AG04450 (cell line): ENCODE measurements around the gene SLC35G6. TPM values are rescaled to one million over a fixed set of nuclear protein-coding genes. Genes with fewer than 3 reads are reported as not detected.

Source experiments
- CTCF ChIA-PET: fragments of 300-600, 350-600 bp; formaldehyde crosslinking; extraction: SDS; loops from one replicate; lab custom pipeline; 2022; ENCODE audit warnings: antibody characterized with exemption, inconsistent platforms; lab: Charles Lee
- POLR2A ChIA-PET: fragments of 350-600 bp; formaldehyde crosslinking; extraction: SDS; loops from one replicate; lab custom pipeline; 2021; ENCODE audit warnings: antibody characterized with exemption, inconsistent platforms; lab: Yijun Ruan, JAX
- DNase-seq: peaks from one replicate; pipeline ENCODE4 v3.0.0-alpha.2; 2011; ENCODE audit warnings: low read depth, low spot score
- H3K27ac ChIP-seq: one replicate; pipeline ENCODE4 v1.5.1; 2012; ENCODE audit warnings: low read depth, low read length, control low read depth
- H3K27me3 ChIP-seq: one replicate; pipeline ENCODE4 v1.6.0; 2012; ENCODE audit warnings: low read length; ENCODE audit not compliant: control insufficient read depth, insufficient read depth
- H3K4me3 ChIP-seq: 2 replicates; pipeline ENCODE4 v1.5.1; 2011; ENCODE audit warnings: mild to moderate bottlenecking, low read depth, low read length, control low read depth
- H3K9me3 ChIP-seq: 2 replicates; pipeline ENCODE4 v1.5.1; 2012; ENCODE audit warnings: low read length; ENCODE audit not compliant: control insufficient read depth, insufficient read depth
- polyA plus RNA-seq: library from polyadenylated mRNA; depleted of rRNA; stranded (reverse); fragments of >200 nt; gene quantifications from 2 replicates; pipeline ENCODE4 v1.2.3, GENCODE V29; 2011
- TF ChIP-seq, protein P1 (sequence below): IDR thresholded peaks from 2 replicates; pipeline ENCODE4 v1.5.1; 2011; ENCODE audit warnings: low read depth, low read length, control low read depth, inconsistent platforms

SLC35G6 gene
- polyA plus RNA-seq, 1 experiment, result not detected

DNA sequence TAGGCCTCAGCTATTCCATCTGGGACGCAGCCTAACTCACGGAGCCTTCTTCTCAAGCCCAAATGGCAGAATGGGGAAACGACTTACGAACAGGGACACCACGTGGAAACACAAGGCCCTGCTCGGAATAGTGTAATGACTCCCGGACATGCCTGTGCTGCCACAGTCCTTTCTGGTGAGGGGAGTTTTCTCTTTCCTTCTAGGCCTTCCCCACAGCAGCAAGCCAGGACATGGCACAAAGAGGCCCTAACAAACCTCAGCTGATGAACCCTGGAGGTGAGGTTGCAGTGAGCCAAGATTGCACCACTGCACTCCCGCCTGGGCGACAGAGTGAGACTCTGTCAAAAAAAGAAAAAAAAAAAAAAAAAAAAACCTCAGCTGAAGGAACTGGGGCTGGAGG is 17.2 kb upstream of the SLC35G6 start:
- Histone ChIP-seq H3K27ac (no peak overlapping the region), H3K9me3 (no peaks in the 10 kb centered on the region), H3K4me3 (no peak overlapping the region), H3K27me3 (no peaks in the 10 kb centered on the region)
- no peak for DNase-seq
- ChIA-PET POLR2A (no interaction called here), CTCF (interaction anchor here (0.6 to 1.0 kb wide), 2 partner anchors 50 to 97 kb away, joined by 3 read pairs; no protein-coding TSS in a partner anchor)
- TF ChIP-seq, protein P1, sequence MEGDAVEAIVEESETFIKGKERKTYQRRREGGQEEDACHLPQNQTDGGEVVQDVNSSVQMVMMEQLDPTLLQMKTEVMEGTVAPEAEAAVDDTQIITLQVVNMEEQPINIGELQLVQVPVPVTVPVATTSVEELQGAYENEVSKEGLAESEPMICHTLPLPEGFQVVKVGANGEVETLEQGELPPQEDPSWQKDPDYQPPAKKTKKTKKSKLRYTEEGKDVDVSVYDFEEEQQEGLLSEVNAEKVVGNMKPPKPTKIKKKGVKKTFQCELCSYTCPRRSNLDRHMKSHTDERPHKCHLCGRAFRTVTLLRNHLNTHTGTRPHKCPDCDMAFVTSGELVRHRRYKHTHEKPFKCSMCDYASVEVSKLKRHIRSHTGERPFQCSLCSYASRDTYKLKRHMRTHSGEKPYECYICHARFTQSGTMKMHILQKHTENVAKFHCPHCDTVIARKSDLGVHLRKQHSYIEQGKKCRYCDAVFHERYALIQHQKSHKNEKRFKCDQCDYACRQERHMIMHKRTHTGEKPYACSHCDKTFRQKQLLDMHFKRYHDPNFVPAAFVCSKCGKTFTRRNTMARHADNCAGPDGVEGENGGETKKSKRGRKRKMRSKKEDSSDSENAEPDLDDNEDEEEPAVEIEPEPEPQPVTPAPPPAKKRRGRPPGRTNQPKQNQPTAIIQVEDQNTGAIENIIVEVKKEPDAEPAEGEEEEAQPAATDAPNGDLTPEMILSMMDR, result no peak

DNA sequence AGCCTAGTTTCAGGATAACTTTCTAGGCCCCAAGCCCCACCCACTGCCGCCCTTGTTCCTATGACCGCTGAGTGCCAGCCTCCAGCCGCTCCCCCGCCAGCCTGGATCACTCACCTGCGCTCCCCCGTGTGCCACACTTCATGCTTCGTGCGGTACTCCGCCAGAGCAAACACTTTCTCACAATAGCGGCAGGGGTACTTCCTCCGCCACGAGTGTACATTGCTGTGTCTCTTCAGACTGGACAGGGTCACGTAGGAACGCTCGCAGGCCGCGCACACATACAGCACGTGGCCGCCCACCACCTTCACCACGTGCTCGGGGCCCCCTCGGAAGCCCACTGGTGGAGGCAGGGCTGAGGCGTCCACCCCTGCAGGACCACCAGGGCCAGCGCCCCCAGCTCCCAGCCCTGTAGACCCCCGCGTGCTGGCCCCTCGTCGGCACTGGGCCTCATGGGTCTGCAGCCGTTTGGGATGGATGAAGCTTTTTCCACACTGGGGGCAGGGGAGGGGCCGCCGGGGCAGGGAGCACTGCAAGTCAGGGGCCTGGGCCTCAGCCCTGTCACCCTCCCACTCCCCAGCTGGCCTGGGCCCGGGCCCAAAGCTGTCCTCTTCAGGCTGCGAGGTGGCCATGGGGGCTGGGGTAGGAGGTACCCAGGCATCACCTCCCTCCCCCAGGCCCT is 15.5 kb upstream of the SLC35G6 start:
- ChIA-PET CTCF (no interaction called here), POLR2A (interaction anchor here (0.5 to 1.4 kb wide), 2 partner anchors 12 to 41 kb away, joined by 4 to 5 read pairs; no protein-coding TSS in a partner anchor)
- Histone ChIP-seq H3K9me3 (no peaks in the 10 kb centered on the region), H3K27ac (no peak overlapping the region), H3K27me3 (no peaks in the 10 kb centered on the region), H3K4me3 (no peak overlapping the region)
- TF ChIP-seq, protein P1, result no peak
- DNase-seq, result no peak

DNA sequence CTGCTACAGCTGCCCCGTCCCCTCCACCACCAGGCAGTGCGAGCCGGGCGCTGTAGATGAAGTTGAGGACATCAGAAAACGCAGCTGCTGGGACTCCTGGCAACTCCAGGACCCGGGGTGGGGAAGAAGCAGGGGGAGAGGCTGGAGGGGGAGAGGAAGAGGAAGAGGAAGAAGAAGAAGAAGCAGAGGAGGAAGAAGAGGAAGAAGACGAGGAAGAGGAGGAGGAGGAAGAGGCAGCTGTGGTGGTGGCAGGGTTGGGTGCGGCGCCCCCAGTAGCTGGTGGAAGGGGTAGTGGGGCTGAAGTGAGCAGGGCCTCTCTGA is 15.0 kb upstream of the SLC35G6 start:
- ChIA-PET POLR2A (interaction anchor here (0.5 to 1.4 kb wide), 5 partner anchors 12 to 546 kb away, joined by 3 to 5 read pairs (median 4); partner anchors contain the start of gene TMEM256), CTCF (no interaction called here)
- TF ChIP-seq, protein P1, result no peak
- no peaks in the 10 kb centered on the region for H3K9me3 ChIP-seq
- H3K27me3 ChIP-seq, result no peaks in the 10 kb centered on the region
- DNase-seq, result no peak
- H3K4me3 ChIP-seq, result no peak overlapping the region
- no peak overlapping the region for H3K27ac ChIP-seq

DNA sequence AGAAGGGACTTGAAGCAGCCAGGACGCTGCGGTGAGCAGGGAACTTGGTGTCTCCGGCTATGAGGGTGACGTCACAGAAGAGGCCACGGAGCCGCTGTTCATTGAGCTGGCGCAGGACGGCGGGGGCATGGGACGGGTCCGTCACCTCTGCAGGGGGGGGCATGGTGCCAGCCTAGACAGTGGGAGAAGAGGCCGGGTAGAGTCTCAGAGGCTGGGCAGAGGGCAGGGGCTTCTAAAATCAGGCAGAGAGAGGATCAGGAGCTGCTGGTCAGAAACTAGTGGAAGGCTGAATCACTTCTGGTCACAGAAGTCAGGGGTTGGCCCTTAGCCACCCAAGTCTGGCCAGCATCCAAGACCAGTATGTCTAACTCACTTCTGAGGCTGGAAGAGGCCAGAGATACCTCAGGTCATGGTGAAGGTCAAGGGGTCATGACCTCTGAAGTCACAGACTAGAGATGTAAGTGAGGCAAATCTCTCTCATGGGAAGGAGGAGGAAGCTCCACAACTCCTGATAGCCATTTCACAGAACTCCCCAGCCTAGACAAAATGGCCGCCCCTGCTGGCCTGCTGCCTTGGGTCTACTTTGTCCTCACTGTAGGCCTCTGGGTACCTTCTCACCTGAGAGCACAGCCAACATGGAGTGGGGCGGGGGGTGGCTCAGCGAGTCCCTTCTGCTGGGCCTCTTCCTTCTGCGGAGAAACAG is 14.5 kb upstream of the SLC35G6 start:
- H3K4me3 ChIP-seq, result no peak overlapping the region
- H3K27me3 ChIP-seq, result no peaks in the 10 kb centered on the region
- no peaks in the 10 kb centered on the region for H3K9me3 ChIP-seq
- POLR2A ChIA-PET, result interaction anchor here (0.5 to 1.4 kb wide), 5 partner anchors 11 to 545 kb away, joined by 3 to 5 read pairs (median 4); partner anchors contain the start of gene TMEM256
- no peak for DNase-seq
- H3K27ac ChIP-seq, result no peak overlapping the region
- TF ChIP-seq, protein P1, result no peak
- CTCF ChIA-PET, result no interaction called here

DNA sequence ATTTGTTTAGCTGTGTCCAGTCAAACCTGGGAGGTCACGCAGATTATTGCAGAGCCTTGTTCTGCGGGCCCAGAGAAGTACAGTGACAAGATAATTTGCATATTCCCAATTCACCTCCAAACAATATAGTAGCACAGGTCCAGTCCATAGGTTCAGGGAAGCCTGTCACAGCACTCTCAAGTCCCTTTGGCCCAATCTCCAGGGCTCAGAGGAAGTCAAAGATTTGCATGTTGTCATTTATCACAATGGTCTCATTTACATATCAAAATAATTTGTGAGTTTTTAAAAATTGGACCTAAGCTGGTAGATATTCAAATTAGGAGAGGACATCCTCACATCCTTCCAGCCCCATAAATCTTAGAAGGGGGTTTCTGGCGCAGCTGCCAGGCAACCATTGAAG is 13.7 kb upstream of the SLC35G6 start:
- Histone ChIP-seq H3K27ac (no peak overlapping the region), H3K4me3 (no peak overlapping the region), H3K9me3 (no peaks in the 10 kb centered on the region), H3K27me3 (no peaks in the 10 kb centered on the region)
- DNase-seq, result no peak
- TF ChIP-seq, protein P1, result no peak
- POLR2A ChIA-PET, result interaction anchor here (1.2 to 1.9 kb wide), 3 partner anchors 11 to 63 kb away, joined by 3 to 6 read pairs (median 5); partner anchors contain the start of genes TMEM256 and ZBTB4
- CTCF ChIA-PET, result no interaction called here
